HG03045 (cell line): Measurements from ENCODE around the gene FAM117B.
"Not testable (repeated sequence)": the region's sequence is repeated elsewhere in the genome, so short reads cannot be mapped to it uniquely, and the experiment has no call there.

Experiments
- ATAC-seq: cut with Tn5 transposase; IDR thresholded peaks from one replicate; pipeline ENCODE4 v1.9.1; 2021; ENCODE audit warnings: mild to moderate bottlenecking, moderate library complexity; ENCODE audit not compliant: unreplicated experiment

Gene FAM117B

GRCh38 chr2:202757339-202757738, 122.6 kb downstream of the FAM117B start:
- no peak for ATAC-seq

- no peak for ATAC-seq
Observed at GRCh38 chr2:202758128-202758527, 123.4 kb downstream of the FAM117B start.

- ATAC-seq: no peak
Observed at GRCh38 chr2:202758604-202759003, 123.8 kb downstream of the FAM117B start.

- no peak for ATAC-seq
Observed at GRCh38 chr2:202760848-202761247, 126.1 kb downstream of the FAM117B start.

- ATAC-seq: no peak
Observed at GRCh38 chr2:202762556-202762955, 127.8 kb downstream of the FAM117B start.

- ATAC-seq: no peak
Observed at GRCh38 chr2:202763916-202764315, 129.1 kb downstream of the FAM117B start.

- ATAC-seq: no peak
Observed at GRCh38 chr2:202764991-202765390, 130.2 kb downstream of the FAM117B start.

GRCh38 chr2:202765436-202765835, 130.7 kb downstream of the FAM117B start:
- no peak for ATAC-seq

GRCh38 chr2:202768273-202768672, 133.5 kb downstream of the FAM117B start:
- ATAC-seq: no peak

GRCh38 chr2:202769201-202769600, 134.4 kb downstream of the FAM117B start:
- no peak for ATAC-seq

- no peak for ATAC-seq
Observed at GRCh38 chr2:202771336-202771735, 136.6 kb downstream of the FAM117B start.

- ATAC-seq: no peak
Observed at GRCh38 chr2:202771741-202772460, 137.1 kb downstream of the FAM117B start.

GRCh38 chr2:202773301-202773973, 138.7 kb downstream of the FAM117B start:
- ATAC-seq: no peak

- ATAC-seq: no peak
Observed at GRCh38 chr2:202774104-202774503, 139.3 kb downstream of the FAM117B start.

GRCh38 chr2:202778217-202778616, 143.4 kb downstream of the FAM117B start:
- no peak for ATAC-seq

GRCh38 chr2:202780514-202781021, 145.8 kb downstream of the FAM117B start:
- ATAC-seq: peak; percentile 90

- no peak for ATAC-seq
Observed at GRCh38 chr2:202782940-202783558, 148.3 kb downstream of the FAM117B start.

- ATAC-seq: no peak
Observed at GRCh38 chr2:202786842-202787241, 152.1 kb downstream of the FAM117B start.

- no peak for ATAC-seq
Observed at GRCh38 chr2:202790676-202791075, 155.9 kb downstream of the FAM117B start.

- no peak for ATAC-seq
Observed at GRCh38 chr2:202797944-202798343, 163.2 kb downstream of the FAM117B start.

- not testable (repeated sequence) for ATAC-seq
Observed at GRCh38 chr2:202805911-202806310, 171.1 kb downstream of the FAM117B start.
